Activated T-helper 1 cell treated with anti-CD3 and anti-CD28 coated beads, Interleukin-12 subunit alpha, Interleukin-12 subunit beta, Interleukin-2, Interleukin-4 antibody, amounts not matched to agents 30 ng/mL and 10 ng/mL and 1 ng/mL, durations not matched to agents 14 hours and 24 hours and 36 hours (primary cell): Measurements from ENCODE around the gene RSPH9. TPM values are rescaled to one million over a fixed set of nuclear protein-coding genes. Genes with fewer than 3 reads are reported as not detected.
"Not testable (repeated sequence)": the region's sequence is repeated elsewhere in the genome, so short reads cannot be mapped to it uniquely, and the experiment has no call there.

Experiments used
- DNase-seq: peaks from one replicate; pipeline ENCODE4 v3.0.0; 2021; ENCODE audit warnings: low spot score
- H3K27ac Mint-ChIP-seq: one replicate; pipeline ENCODE4 v1.8.0; 2021; ENCODE audit warnings: mild to moderate bottlenecking, mixed read lengths
- H3K27me3 Mint-ChIP-seq: one replicate; pipeline ENCODE4 v1.8.0; 2022; ENCODE audit warnings: mild to moderate bottlenecking, moderate library complexity, mixed read lengths; ENCODE audit not compliant: insufficient read depth
- H3K36me3 Mint-ChIP-seq: one replicate; pipeline ENCODE4 v1.8.0; 2021; ENCODE audit warnings: low read depth, mixed read lengths
- H3K4me1 Mint-ChIP-seq: one replicate; pipeline ENCODE4 v1.8.0; 2021; ENCODE audit warnings: low read depth, mixed read lengths
- H3K4me3 Mint-ChIP-seq: one replicate; pipeline ENCODE4 v1.8.0; 2021; ENCODE audit warnings: mild to moderate bottlenecking, moderate library complexity, mixed read lengths
- H3K9me3 Mint-ChIP-seq: one replicate; pipeline ENCODE4 v1.8.0; 2021; ENCODE audit warnings: mixed read lengths
- intact Hi-C: fragments of 100-400 bp; cut with micrococcal nuclease; formaldehyde crosslinking; loops from one replicate; pipeline ENCODE4 v1.15.1; 2024
- total RNA-seq: library from RNA; stranded (reverse); gene quantifications from 2 replicates; pipeline ENCODE4 v1.2.3, GENCODE V29; 2022

RSPH9 gene
- total RNA-seq, 1 donor from 2014 or later, result not detected

DNA sequence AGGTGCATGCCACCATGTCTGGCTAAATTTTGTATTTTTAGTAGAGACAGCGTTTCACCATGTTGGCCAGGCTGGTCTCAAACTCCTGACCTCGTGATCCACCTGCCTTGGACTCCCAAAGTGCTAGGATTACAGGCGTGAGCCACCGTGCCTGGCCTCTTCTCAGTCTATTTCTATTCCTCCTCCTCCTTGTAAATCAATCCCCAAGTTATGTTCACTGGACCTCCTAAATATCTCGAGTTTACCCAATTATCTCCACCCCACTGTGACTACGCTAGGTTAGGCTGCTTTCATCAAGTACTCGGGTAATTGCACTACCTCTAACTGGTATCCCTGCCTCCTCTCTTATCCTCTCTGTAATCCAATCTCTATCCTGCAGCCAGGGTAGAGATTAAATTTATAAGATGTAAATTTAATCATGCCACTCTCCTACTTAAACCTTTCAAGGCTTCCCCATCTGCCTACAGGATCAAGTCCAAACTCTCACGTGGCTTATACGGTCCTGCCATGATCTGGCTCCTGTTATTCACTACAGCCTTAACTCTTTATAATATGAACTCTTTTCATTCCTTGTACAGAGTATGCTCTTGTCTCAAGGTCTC is 10.0 kb upstream of the RSPH9 start:
- Mint-ChIP-seq H3K4me1 (peaks cover 50% of the 10 kb centered on the region), H3K27me3 (no peaks in the 10 kb centered on the region), H3K4me3 (no peak overlapping the region), H3K27ac (peak overlapping the region; percentile 90), H3K36me3 (peaks cover 20% of the 10 kb centered on the region), H3K9me3 (no peaks in the 10 kb centered on the region)
- intact Hi-C loops, result loop anchor here (1.0 to 10.0 kb wide), 5 partner anchors 10 to 1900 kb away; partner anchors contain the start of genes CDC5L, RSPH9 and TFEB
- DNase-seq, result no peak

DNA sequence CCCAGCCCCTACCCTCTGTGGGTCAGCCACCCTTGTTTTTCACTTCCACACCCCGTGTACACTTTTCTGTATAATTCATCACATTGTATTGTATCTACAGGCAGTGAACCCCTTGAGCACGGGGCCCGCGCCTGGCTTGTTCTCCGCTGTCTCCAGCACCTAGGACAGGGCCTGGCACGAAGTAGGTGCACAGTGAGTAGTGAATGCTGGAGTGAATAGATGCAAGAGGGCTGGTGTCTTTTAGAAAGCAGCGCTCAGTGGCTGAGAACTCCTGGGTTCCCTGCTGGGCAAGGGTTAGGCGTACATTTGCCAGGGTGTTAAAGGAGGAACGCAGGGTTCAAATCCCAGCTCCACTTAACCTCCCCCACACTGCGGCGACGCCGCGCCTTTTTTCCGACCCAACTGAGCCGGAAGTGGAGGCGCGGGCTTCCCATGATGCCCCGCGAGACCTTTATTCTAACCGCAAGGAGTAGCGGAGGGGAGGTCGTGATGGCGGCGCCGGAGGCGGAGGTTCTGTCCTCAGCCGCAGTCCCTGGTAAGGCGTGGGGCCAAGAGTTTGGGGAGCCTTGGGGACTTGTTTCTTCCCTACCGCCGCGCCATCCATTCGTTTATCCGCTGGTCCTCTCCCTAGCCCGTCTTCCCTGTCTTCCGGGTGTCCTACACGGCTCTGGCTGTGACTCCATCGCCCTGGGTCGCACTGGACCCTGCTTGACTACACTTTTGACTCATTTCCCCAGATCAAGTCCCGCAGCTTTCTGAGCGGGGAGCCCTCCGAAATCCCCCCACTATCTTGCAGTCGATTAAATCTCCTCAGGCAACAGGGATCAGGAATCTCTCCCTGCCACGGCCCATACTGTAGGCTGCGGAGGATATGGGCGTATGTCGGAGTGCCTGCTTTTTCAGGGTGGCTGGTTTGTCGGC is 9.2 kb upstream of the RSPH9 start, which contains the start of gene MAD2L1BP:
TSS of gene MAD2L1BP (plus strand) at position 454 of the 921 bp plus-strand sequence. CDS start at position 490, 36 bp downstream.
- Mint-ChIP-seq H3K4me1 (peaks cover 52% of the 10 kb centered on the region), H3K4me3 (peak within 1 kb of the TSS; percentile 94), H3K9me3 (no peaks in the 10 kb centered on the region), H3K27ac (peak within 1 kb of the TSS; percentile 90), H3K36me3 (peaks cover 28% of the 10 kb centered on the region), H3K27me3 (no peaks in the 10 kb centered on the region)
- DNase-seq, result peak; percentile 88
- intact Hi-C loops, result loop anchor here (1.0 to 10.0 kb wide), 5 partner anchors 10 to 1901 kb away; partner anchors contain the start of genes MRPS18A, RSPH9 and TFEB

DNA sequence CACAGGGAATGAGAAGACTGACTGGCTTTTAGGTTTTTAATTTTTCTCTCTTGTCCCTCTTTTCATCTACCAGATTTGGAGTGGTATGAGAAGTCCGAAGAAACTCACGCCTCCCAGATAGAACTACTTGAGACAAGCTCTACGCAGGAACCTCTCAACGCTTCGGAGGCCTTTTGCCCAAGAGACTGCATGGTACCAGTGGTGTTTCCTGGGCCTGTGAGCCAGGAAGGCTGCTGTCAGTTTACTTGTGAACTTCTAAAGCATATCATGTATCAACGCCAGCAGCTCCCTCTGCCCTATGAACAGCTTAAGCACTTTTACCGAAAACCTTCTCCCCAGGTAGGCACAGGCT is 8.6 kb upstream of the RSPH9 start:
- Mint-ChIP-seq H3K4me1 (peaks cover 48% of the 10 kb centered on the region), H3K9me3 (no peaks in the 10 kb centered on the region), H3K27me3 (no peaks in the 10 kb centered on the region), H3K4me3 (peak overlapping the region; percentile 94), H3K27ac (peak overlapping the region; percentile 90), H3K36me3 (peaks cover 29% of the 10 kb centered on the region)
- intact Hi-C loops, result loop anchor here (2.0 to 10.0 kb wide), 2 partner anchors 51 to 1901 kb away; partner anchors contain the start of genes MRPS18A and TFEB
- no peak for DNase-seq

DNA sequence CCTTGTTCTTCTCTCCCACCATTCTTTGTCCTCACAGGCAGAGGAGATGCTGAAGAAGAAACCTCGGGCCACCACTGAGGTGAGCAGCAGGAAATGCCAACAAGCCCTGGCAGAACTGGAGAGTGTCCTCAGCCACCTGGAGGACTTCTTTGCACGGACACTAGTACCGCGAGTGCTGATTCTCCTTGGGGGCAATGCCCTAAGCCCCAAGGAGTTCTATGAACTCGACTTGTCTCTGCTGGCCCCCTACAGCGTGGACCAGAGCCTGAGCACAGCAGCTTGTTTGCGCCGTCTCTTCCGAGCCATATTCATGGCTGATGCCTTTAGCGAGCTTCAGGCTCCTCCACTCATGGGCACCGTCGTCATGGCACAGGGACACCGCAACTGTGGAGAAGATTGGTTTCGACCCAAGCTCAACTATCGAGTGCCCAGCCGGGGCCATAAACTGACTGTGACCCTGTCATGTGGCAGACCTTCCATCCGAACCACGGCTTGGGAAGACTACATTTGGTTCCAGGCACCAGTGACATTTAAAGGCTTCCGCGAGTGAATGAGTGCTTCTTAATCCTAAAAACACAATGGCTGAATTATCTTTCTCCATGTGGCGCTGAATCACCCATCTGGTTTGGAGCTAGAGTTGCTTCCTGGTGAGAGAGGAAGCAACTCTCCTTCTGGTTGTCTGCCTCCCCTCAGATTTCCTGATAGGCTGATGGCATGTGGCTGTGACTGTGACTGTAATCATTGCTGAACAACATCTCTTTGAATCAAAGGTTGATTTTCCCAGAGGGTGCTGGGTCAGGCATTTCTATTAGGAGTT is 4.6 kb upstream of the RSPH9 start:
- intact Hi-C loops, result loop anchor here (10.0 kb wide), 1 partner anchor 1905 kb away; the partner anchor contains the start of gene TFEB
- Mint-ChIP-seq H3K4me3 (peak overlapping the region; percentile 31), H3K9me3 (no peaks in the 10 kb centered on the region), H3K27ac (no peak overlapping the region), H3K36me3 (peaks cover 36% of the 10 kb centered on the region), H3K4me1 (peaks cover 53% of the 10 kb centered on the region), H3K27me3 (no peaks in the 10 kb centered on the region)
- DNase-seq, result no peak

DNA sequence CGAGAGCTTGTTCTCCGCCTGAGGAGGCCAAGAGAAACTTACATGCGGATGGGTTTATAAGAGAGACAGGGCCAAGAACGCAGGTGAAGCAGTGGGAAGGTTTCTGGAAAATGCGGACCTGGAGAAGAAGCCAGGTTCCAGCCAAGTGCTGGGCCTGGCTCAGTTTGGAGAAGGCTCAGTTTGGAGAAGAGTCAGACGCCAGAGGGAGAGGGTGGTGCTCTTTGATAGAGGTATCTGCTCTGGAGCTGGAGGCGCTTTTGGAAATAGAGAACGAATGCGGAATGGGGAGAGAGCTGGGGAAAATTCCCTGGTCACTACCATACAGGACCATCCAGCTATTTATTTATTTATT is 753 bp downstream of the RSPH9 start:
- Mint-ChIP-seq H3K4me1 (peaks cover 20% of the 10 kb centered on the region), H3K27me3 (peaks cover 3% of the 10 kb centered on the region), H3K4me3 (peak overlapping the region; percentile 87), H3K9me3 (no peaks in the 10 kb centered on the region), H3K36me3 (peaks cover 13% of the 10 kb centered on the region), H3K27ac (peak overlapping the region; percentile 72)
- intact Hi-C loops, result loop anchor here (1.0 to 2.0 kb wide), 3 partner anchors 10 to 41 kb away; partner anchors contain the start of genes MAD2L1BP and MRPS18A
- DNase-seq, result no peak

DNA sequence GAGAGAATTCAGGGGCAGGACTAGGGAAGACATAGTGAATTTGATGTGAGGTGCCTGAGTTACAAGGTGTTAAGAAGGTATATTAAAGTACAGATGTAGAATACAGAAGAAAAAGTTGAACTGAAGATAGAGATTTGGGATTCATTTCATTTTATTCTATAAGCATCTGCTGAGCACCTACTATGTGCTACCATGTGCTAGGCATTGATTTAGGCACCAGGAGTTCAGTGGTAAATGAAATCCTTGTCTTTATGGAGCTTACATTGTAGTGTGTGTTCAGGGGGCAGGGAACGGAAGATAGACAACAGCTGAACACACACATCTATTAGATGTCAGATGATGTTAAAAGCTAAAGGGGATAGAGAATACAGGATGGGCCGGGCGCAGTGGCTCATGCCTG is 2.8 kb downstream of the RSPH9 start:
- peaks cover 15% of the 10 kb centered on the region for H3K4me1 Mint-ChIP-seq
- no peak overlapping the region for H3K27ac Mint-ChIP-seq
- H3K36me3 Mint-ChIP-seq, result peaks cover 6% of the 10 kb centered on the region
- H3K4me3 Mint-ChIP-seq, result no peak overlapping the region
- DNase-seq, result no peak
- intact Hi-C loops, result no loop called here
- no peaks in the 10 kb centered on the region for H3K9me3 Mint-ChIP-seq
- H3K27me3 Mint-ChIP-seq, result peaks cover 3% of the 10 kb centered on the region

DNA sequence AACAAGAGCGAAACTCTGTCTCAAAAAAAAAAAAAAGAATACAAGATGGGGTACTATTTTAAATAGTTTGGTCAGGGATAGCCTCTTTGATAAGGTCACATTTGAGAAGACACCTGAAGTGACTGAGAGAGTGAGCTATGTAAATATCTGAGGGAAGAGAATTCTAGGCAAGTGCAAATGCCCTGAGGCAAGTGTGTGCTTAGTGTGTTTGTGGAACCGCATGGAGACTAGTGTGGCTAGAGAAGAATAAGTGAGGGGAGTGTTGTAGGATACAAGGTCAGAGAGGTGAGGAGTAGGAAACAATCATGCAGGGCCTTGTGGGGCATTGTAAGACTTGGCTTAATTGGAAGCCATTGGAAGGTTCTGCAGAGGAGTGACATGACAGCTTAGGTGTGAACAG is 3.4 kb downstream of the RSPH9 start:
- Mint-ChIP-seq H3K27me3 (peaks cover 3% of the 10 kb centered on the region), H3K4me1 (peaks cover 15% of the 10 kb centered on the region), H3K4me3 (no peak overlapping the region), H3K9me3 (no peaks in the 10 kb centered on the region), H3K36me3 (no peaks in the 10 kb centered on the region), H3K27ac (no peak overlapping the region)
- DNase-seq, result no peak
- intact Hi-C loops, result no loop called here

DNA sequence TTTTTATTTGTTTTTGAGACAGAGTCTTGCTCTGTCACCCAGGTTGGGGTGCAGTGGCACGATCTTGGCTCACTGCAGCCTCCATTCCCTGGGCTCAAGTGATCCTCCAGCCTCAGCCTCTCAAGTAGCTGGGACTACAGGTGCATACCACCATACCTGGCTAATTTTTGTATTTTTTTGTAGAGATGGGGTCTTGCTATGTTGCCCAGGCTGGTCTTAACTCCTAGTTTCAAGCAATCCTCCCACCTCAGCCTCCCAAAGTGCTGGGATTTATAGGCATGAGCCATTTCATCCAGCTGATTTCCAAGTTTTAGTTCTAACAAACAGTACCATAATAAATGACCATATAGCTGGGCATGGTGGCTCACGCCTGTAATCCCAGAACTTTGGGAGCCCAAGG is 8.0 kb downstream of the RSPH9 start:
- H3K27ac Mint-ChIP-seq, H3K36me3 Mint-ChIP-seq, H3K4me3 Mint-ChIP-seq, DNase-seq, H3K27me3 Mint-ChIP-seq, intact Hi-C loops, H3K4me1 Mint-ChIP-seq, H3K9me3 Mint-ChIP-seq: not testable (repeated sequence)

DNA sequence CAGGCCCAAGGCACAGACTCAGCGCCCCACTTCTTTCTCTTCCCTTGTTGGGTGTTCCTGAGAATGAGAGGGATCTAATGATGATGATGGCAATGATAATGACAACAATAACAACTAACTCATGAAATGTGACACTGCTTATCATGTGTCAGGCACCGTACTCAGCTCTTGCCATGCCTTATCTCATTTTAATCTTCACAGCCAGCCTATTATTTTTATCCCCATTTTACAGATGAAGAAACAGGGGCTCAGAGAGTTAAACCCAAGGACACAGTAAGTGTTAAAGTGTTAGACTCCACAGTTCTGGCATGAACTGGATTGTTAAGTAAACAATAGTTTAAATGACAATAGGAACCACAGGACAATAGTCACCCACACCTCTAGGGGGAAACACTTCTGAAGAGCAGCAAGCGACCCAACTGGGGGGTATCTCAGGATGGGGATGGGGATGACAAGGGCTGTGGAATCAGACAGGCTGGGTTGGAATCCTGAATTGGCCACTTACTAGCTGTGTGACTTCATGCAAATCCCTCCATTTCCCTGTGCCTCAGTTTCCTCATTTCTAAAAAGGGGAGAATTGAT is 12.5 kb downstream of the RSPH9 start:
- Mint-ChIP-seq H3K27me3 (peaks cover 8% of the 10 kb centered on the region), H3K27ac (no peak overlapping the region), H3K9me3 (no peaks in the 10 kb centered on the region), H3K36me3 (no peaks in the 10 kb centered on the region), H3K4me3 (no peak overlapping the region), H3K4me1 (peaks cover 6% of the 10 kb centered on the region)
- DNase-seq, result no peak
- intact Hi-C loops, result no loop called here

DNA sequence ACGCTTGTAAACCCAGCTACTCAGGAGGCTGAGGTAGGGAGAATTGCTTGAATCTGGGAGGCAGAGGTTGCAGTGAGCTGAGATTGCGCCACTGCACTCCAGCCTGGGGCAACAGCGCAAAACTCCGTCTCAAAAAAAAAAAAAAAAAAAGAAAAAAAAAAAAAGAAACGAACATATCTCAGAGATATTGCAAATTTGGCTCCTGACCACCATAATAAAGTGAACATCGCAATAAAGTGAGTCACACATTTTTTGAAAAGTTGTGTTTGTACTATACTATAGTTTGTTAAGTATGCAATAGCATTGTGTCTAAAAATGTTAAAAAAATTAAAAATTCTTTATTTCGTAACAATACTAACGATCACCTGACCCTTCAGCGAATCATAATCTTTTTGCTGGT is 13.3 kb downstream of the RSPH9 start:
- H3K27ac Mint-ChIP-seq, result no peak overlapping the region
- DNase-seq, result no peak
- intact Hi-C loops, result no loop called here
- no peaks in the 10 kb centered on the region for H3K36me3 Mint-ChIP-seq
- no peaks in the 10 kb centered on the region for H3K9me3 Mint-ChIP-seq
- peaks cover 8% of the 10 kb centered on the region for H3K27me3 Mint-ChIP-seq
- H3K4me3 Mint-ChIP-seq, result no peak overlapping the region
- peaks cover 13% of the 10 kb centered on the region for H3K4me1 Mint-ChIP-seq

DNA sequence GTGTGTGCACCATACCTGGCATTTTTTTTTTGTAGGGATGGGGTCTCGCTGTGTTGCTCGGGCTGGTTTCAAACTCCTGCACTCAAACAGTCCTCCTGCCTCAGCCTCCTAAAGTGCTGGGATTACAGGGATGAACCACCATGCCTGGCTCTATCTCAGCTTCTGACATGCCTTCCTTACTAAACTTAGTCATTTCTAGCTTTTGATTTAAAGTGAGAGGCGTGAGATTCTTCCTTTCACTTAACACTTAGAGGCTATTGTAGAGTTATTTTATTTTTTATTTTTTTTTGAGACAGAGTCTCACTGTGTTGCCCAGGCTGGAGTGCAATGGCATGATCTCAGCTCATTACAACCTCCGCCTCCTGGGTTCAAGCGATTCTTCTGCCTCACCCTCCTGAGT is 18.1 kb downstream of the RSPH9 start:
- H3K27me3 Mint-ChIP-seq, H3K36me3 Mint-ChIP-seq, H3K27ac Mint-ChIP-seq, H3K9me3 Mint-ChIP-seq, DNase-seq, H3K4me3 Mint-ChIP-seq, intact Hi-C loops: not testable (repeated sequence)
- peaks cover 28% of the 10 kb centered on the region for H3K4me1 Mint-ChIP-seq

DNA sequence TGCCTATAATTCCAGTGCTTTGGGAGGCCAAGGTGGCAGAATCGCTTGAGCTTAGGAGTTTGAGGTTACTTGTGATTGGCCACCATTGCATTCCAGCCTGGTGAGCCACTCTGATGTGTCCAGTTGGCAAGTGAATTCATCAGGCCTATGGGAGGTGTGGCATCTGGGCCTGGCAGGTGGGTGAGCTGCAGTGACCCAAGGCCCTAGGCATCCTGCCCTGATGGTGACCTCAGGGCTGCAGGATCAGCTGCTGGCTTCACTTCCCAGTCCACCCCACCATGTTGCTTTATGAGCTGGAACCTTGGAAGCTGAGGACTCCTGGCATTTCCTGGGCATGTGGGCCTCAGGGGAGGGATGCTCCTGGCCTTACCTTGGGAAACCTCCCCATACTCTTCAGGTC is 20.5 kb downstream of the RSPH9 start:
- Mint-ChIP-seq H3K4me1 (peaks cover 47% of the 10 kb centered on the region), H3K36me3 (peaks cover 4% of the 10 kb centered on the region), H3K9me3 (no peaks in the 10 kb centered on the region), H3K27me3 (no peaks in the 10 kb centered on the region), H3K4me3 (no peak overlapping the region), H3K27ac (no peak overlapping the region)
- no peak for DNase-seq
- intact Hi-C loops, result loop anchor here (5.0 kb wide), 1 partner anchor 172 kb away; no protein-coding TSS in a partner anchor
